Thyroid gland (tissue), 4 donors: ENCODE results near the gene MEGF6.

Source experiments
- CTCF ChIP-seq, 6 experiments: fragments of 200-600 bp in 3 of 6; fragments of 450-650 bp in 3 of 6; sonication (generic) in 3 of 6; IDR thresholded peaks; one replicate each; pipeline ENCODE4 v1.5.1; 2016 to 2019; ENCODE audit warnings: antibody characterized with exemption in 6 of 6, mild to moderate bottlenecking in 2 of 6, inconsistent platforms in 1 of 6, moderate library complexity in 1 of 6
- POLR2A ChIP-seq, 2 donors: fragments of 450-650 bp; IDR thresholded peaks; one replicate each; pipeline ENCODE4 v1.6.1; 2017; ENCODE audit warnings: antibody characterized with exemption in 2 of 2, mild to moderate bottlenecking in 2 of 2, moderate library complexity in 1 of 2

GRCh38 chr1:3444298-3444697 lies 167.0 kb downstream of the MEGF6 start:
- TF ChIP-seq CTCF (IDR thresholded peaks at IDR 0.05) (no peak), POLR2A (IDR thresholded peaks at IDR 0.05) (no peak)
